ENCODE results near the gene ZFP3.

ZFP3 gene

DNA sequence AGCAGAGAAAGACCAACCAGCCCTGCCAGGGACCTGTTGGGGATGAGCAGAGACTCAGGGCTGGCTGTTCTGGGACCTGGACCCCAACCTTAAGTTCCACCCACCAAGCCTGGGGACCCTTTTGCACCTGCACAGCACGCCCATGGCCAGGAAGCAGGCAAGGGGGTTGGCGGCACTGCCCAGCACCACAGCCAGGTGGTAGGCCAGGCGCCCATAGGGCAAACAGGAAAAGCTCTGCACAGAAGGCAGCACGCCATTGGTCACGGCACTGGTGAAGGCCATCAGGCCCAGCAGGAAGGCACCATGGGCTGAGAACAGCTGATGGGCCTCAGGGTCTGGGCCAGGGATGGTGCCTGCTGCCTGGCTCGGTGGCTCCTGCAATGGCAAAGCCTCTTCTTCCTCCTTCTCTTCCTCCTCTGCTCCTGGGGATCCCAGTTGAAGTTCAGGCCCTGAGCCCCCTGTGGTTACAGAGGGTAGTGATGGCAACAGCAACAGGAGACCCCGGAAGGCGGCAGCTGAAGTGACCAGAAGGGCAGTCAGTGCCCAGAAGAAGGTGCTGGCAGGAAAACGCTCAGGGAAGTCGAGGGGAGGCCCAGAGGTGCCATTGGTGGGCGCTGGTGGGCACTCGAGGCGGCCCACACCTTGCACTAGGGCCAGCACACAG lies 44.8 kb upstream of the ZFP3 start:
- Histone ChIP-seq H3K9me3 (ENCODE audit: insufficient read depth, low read depth, low read length) (peaks cover 1% of the 10 kb centered on the region), H4K8ac (ENCODE audit: low read depth, low read length) (no peak overlapping the region), H3K4me3 (ENCODE audit: low read depth, low read length) (no peak overlapping the region), H4K91ac (ENCODE audit: low read depth, low read length) (no peak overlapping the region), H3K4ac (ENCODE audit: low read depth, low read length) (no peak overlapping the region), H3K79me1 (ENCODE audit: low read length) (peaks cover 2% of the 10 kb centered on the region), H2AFZ (ENCODE audit: insufficient read depth, low read length, poor library complexity) (no peak overlapping the region), H3K27ac (ENCODE audit: low read depth, low read length) (no peak overlapping the region), H3K27me3 (ENCODE audit: insufficient read depth, low read length) (peaks cover 3% of the 10 kb centered on the region), H2BK5ac (ENCODE audit: low read depth, low read length, poor library complexity) (no peak overlapping the region), H3K4me1 (ENCODE audit: control insufficient read depth in 1 of 2, insufficient read depth in 2 of 2, low read length in 2 of 2) (no peaks in the 10 kb centered on the region), H3K36me3 (ENCODE audit: control insufficient read depth in 1 of 2, insufficient read depth in 2 of 2, low read length in 2 of 2) (no peaks in the 10 kb centered on the region), H3K9ac (ENCODE audit: low read length) (no peak overlapping the region), H3K14ac (ENCODE audit: low read length) (no peak overlapping the region), H4K12ac (ENCODE audit: low read depth, low read length) (no peak overlapping the region), H2BK120ac (ENCODE audit: insufficient read depth, low read length, poor library complexity) (no peak overlapping the region), H3K4me2 (ENCODE audit: low read length) (no peak overlapping the region), H3K23ac (ENCODE audit: low read length) (no peak overlapping the region), H3K79me2 (ENCODE audit: control insufficient read depth, insufficient read depth, low read length, poor library complexity) (no peaks in the 10 kb centered on the region), H2BK12ac (ENCODE audit: low read length) (no peak overlapping the region), H3K18ac (ENCODE audit: low read length) (no peak overlapping the region), H2AK5ac (ENCODE audit: low read length) (no peak overlapping the region)
- no CpG with 5 or more reads among the region's 13 CpGs for WGBS (ENCODE audit: extremely low coverage, insufficient coverage, insufficient read length)
- no peak for DNase-seq

DNA sequence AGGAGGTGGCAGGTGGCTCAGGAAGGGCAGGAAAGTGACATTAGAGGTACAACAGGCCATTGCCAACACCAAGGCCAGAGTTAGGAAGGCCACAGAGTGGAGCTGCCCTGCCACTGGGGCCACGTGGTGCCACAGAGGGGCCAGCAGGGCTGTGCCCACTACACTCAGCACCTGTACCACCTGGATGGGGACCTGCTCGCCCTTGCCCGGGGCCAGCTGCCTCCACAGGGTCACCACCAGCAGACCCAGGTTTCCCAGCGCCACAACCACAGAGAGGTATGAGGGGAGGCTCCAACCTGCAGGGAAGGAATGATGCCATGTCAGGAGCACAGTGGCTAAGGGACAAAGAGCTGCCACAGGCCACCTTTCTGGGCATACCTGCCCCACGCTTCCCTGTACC lies 44.2 kb upstream of the ZFP3 start:
- Histone ChIP-seq H3K27me3 (ENCODE audit: insufficient read depth, low read length) (peaks cover 3% of the 10 kb centered on the region), H3K4me1 (ENCODE audit: control insufficient read depth in 1 of 2, insufficient read depth in 2 of 2, low read length in 2 of 2) (no peaks in the 10 kb centered on the region), H2AFZ (ENCODE audit: insufficient read depth, low read length, poor library complexity) (no peak overlapping the region), H4K12ac (ENCODE audit: low read depth, low read length) (no peak overlapping the region), H2AK5ac (ENCODE audit: low read length) (no peak overlapping the region), H4K8ac (ENCODE audit: low read depth, low read length) (no peak overlapping the region), H3K23ac (ENCODE audit: low read length) (no peak overlapping the region), H2BK12ac (ENCODE audit: low read length) (no peak overlapping the region), H3K18ac (ENCODE audit: low read length) (no peak overlapping the region), H3K14ac (ENCODE audit: low read length) (no peak overlapping the region), H3K4me2 (ENCODE audit: low read length) (no peak overlapping the region), H3K4ac (ENCODE audit: low read depth, low read length) (no peak overlapping the region), H2BK120ac (ENCODE audit: insufficient read depth, low read length, poor library complexity) (no peak overlapping the region), H3K27ac (ENCODE audit: low read depth, low read length) (no peak overlapping the region), H3K9me3 (ENCODE audit: insufficient read depth, low read depth, low read length) (peaks cover 1% of the 10 kb centered on the region), H3K36me3 (ENCODE audit: control insufficient read depth in 1 of 2, insufficient read depth in 2 of 2, low read length in 2 of 2) (no peaks in the 10 kb centered on the region), H2BK5ac (ENCODE audit: low read depth, low read length, poor library complexity) (no peak overlapping the region), H3K4me3 (ENCODE audit: low read depth, low read length) (no peak overlapping the region), H3K9ac (ENCODE audit: low read length) (no peak overlapping the region), H3K79me1 (ENCODE audit: low read length) (peaks cover 2% of the 10 kb centered on the region), H3K79me2 (ENCODE audit: control insufficient read depth, insufficient read depth, low read length, poor library complexity) (no peaks in the 10 kb centered on the region), H4K91ac (ENCODE audit: low read depth, low read length) (no peak overlapping the region)
- no peak for DNase-seq
- no CpG with 5 or more reads among the region's 5 CpGs for WGBS (ENCODE audit: extremely low coverage, insufficient coverage, insufficient read length)

DNA sequence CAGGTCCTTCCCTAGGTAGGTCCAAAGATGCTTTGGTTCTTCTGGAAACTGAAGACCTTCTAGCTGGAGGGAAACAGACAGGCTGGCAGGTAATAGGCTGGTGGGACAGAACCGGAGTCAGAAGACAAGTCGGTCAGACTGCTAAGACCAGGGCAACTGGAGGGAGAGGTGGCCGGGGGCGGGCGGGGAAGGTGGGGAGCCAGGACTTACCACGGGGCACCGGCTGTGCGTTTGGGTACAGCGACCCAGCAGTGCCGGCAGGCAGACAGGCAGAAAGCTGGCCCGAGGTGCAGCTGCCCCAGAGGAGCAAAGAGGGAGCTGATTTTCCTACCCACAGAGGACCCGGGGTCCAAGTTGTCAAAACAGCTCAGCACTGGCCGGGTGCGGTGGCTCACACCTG lies 43.6 kb upstream of the ZFP3 start:
- WGBS (ENCODE audit: extremely low coverage, insufficient coverage, insufficient read length), result no CpG with 5 or more reads among the region's 14 CpGs
- no peak overlapping the region for H3K4me2 ChIP-seq (ENCODE audit: low read length)
- H3K9ac ChIP-seq (ENCODE audit: low read length), result no peak overlapping the region
- H3K4me3 ChIP-seq (ENCODE audit: low read depth, low read length), result no peak overlapping the region
- H2BK5ac ChIP-seq (ENCODE audit: low read depth, low read length, poor library complexity), result no peak overlapping the region
- no peaks in the 10 kb centered on the region for H3K36me3 ChIP-seq (ENCODE audit: control insufficient read depth in 1 of 2, insufficient read depth in 2 of 2, low read length in 2 of 2)
- H4K12ac ChIP-seq (ENCODE audit: low read depth, low read length), result no peak overlapping the region
- H2AK5ac ChIP-seq (ENCODE audit: low read length), result no peak overlapping the region
- no peak overlapping the region for H4K91ac ChIP-seq (ENCODE audit: low read depth, low read length)
- H3K27ac ChIP-seq (ENCODE audit: low read depth, low read length), result no peak overlapping the region
- no peak for DNase-seq
- no peak overlapping the region for H2BK12ac ChIP-seq (ENCODE audit: low read length)
- H3K79me2 ChIP-seq (ENCODE audit: control insufficient read depth, insufficient read depth, low read length, poor library complexity), result no peaks in the 10 kb centered on the region
- H3K9me3 ChIP-seq (ENCODE audit: insufficient read depth, low read depth, low read length), result peaks cover 1% of the 10 kb centered on the region
- no peak overlapping the region for H2AFZ ChIP-seq (ENCODE audit: insufficient read depth, low read length, poor library complexity)
- no peak overlapping the region for H3K18ac ChIP-seq (ENCODE audit: low read length)
- H3K14ac ChIP-seq (ENCODE audit: low read length), result no peak overlapping the region
- H3K79me1 ChIP-seq (ENCODE audit: low read length), result peaks cover 2% of the 10 kb centered on the region
- no peak overlapping the region for H4K8ac ChIP-seq (ENCODE audit: low read depth, low read length)
- no peak overlapping the region for H2BK120ac ChIP-seq (ENCODE audit: insufficient read depth, low read length, poor library complexity)
- no peak overlapping the region for H3K4ac ChIP-seq (ENCODE audit: low read depth, low read length)
- H3K23ac ChIP-seq (ENCODE audit: low read length), result no peak overlapping the region
- H3K4me1 ChIP-seq (ENCODE audit: control insufficient read depth in 1 of 2, insufficient read depth in 2 of 2, low read length in 2 of 2), result no peaks in the 10 kb centered on the region
- H3K27me3 ChIP-seq (ENCODE audit: insufficient read depth, low read length), result peaks cover 3% of the 10 kb centered on the region

DNA sequence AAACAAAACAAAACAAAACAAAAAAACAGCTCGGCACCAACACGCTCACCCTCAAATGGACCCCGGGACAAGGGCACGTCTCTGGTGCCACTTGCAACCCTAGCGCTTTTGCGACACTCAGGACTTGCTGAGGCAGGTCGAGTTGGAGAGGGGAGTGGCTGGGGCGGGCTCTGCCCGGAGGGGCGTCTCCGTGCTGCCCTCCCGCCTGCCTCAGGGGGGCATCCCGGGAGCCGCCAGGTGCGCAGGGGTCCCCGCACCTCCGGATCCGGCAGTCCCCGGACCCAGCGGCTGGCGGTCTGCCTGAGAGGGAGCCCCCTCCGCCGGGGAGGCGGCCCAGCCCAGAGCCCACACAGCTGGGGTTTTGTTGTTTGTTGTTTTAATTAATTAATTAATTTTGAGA lies 43.0 kb upstream of the ZFP3 start, which contains the start of gene SLC52A1:
TSS of gene SLC52A1 (minus strand) at position 112 of the 400 bp plus-strand sequence. CDS start 820 bp downstream, outside the sequence.
- Histone ChIP-seq H3K4me3 (ENCODE audit: low read depth, low read length) (peak within 1 kb of the TSS; percentile 32), H2BK120ac (ENCODE audit: insufficient read depth, low read length, poor library complexity) (peak within 1 kb of the TSS; percentile 17), H3K36me3 (ENCODE audit: control insufficient read depth in 1 of 2, insufficient read depth in 2 of 2, low read length in 2 of 2) (no peaks in the 10 kb centered on the region), H3K27ac (ENCODE audit: low read depth, low read length) (no peak within 1 kb of the TSS), H3K4ac (ENCODE audit: low read depth, low read length) (no peak within 1 kb of the TSS), H3K9ac (ENCODE audit: low read length) (no peak within 1 kb of the TSS), H3K23ac (ENCODE audit: low read length) (no peak within 1 kb of the TSS), H3K4me1 (ENCODE audit: control insufficient read depth in 1 of 2, insufficient read depth in 2 of 2, low read length in 2 of 2) (no peaks in the 10 kb centered on the region), H3K9me3 (ENCODE audit: insufficient read depth, low read depth, low read length) (peaks cover 1% of the 10 kb centered on the region), H2AFZ (ENCODE audit: insufficient read depth, low read length, poor library complexity) (no peak within 1 kb of the TSS), H3K79me1 (ENCODE audit: low read length) (peaks cover 2% of the 10 kb centered on the region), H4K12ac (ENCODE audit: low read depth, low read length) (no peak within 1 kb of the TSS), H3K4me2 (ENCODE audit: low read length) (peak within 1 kb of the TSS; percentile 6), H3K18ac (ENCODE audit: low read length) (no peak within 1 kb of the TSS), H3K79me2 (ENCODE audit: control insufficient read depth, insufficient read depth, low read length, poor library complexity) (no peaks in the 10 kb centered on the region), H2AK5ac (ENCODE audit: low read length) (no peak within 1 kb of the TSS), H3K14ac (ENCODE audit: low read length) (no peak within 1 kb of the TSS), H3K27me3 (ENCODE audit: insufficient read depth, low read length) (peaks cover 3% of the 10 kb centered on the region), H4K91ac (ENCODE audit: low read depth, low read length) (no peak within 1 kb of the TSS), H2BK12ac (ENCODE audit: low read length) (no peak within 1 kb of the TSS), H4K8ac (ENCODE audit: low read depth, low read length) (no peak within 1 kb of the TSS), H2BK5ac (ENCODE audit: low read depth, low read length, poor library complexity) (no peak within 1 kb of the TSS)
- WGBS (ENCODE audit: extremely low coverage, insufficient coverage, insufficient read length), result no CpG with 5 or more reads among the region's 24 CpGs
- DNase-seq, result peak; percentile 30 to 47

Measured in trophoblast cell (in vitro differentiated cells and primary cell).